ENCODE measurements around the gene OR4C12.
"Not testable (repeated sequence)": the region's sequence is repeated elsewhere in the genome, so short reads cannot be mapped to it uniquely, and the experiment has no call there.

The OR4C12 gene

DNA sequence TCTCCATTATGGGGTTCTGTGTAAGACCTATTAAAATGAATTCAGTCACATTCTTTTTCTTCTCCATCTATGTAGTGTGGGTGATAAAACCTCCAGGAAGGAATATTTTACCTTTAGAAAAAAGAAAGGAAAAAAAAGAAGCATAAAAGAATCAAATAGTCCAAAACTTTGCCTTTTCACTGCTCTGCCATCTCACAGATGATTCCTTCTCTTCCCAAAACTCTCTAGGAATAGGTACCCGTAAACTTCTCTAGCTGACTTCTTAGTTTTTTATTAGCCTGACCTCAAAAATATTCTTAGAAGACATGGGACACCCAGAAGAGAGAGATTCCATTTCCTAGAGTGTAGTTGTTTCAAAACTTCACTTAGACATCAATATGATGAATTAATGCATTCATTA is at the start of gene OR4C12:
TSS of gene OR4C12 (minus strand) at position 101 of the 400 bp plus-strand sequence. CDS start at position 67, 34 bp downstream.
- DNase-seq: not testable (repeated sequence)

DNA sequence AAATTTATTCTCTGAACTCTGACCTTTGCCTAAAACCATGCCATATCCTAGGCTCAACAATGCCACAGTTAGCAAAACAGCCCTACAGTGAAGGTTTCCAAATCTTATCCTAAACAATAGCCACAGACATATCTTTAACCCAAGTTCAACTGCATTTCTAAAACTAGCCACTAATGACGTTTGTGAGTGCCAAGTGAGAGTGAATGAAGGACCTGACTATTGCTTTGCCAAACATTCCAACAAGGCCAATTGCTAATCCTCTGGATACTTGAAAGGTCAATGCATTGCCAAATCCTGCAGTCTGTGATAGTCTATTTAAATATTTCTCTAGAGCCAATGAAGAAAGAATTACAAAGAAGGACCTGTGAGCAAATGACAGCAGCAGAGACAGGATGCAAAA is 47.9 kb upstream of the OR4C12 start:
- no peak for DNase-seq

DNA sequence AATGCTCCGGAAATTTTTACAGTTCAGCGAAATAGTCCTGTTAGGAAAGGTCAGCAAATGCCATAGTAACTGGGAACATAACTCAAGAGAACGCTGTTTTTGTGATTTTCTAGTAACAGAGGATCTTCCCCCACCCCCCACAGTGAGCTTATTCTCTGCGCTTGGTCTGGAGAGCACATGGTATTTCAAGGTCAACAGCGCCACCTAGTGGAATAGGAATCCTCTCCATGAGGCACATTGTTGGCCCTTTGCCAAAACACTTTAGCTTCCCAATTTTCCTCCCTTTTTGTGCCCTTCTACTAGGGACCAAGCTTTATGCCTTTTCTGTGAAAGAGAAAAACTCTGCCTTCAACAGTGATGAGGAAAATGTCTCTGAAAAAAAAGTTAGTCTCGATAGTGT is 13.2 kb upstream of the OR4C12 start:
- DNase-seq: no peak

DNA sequence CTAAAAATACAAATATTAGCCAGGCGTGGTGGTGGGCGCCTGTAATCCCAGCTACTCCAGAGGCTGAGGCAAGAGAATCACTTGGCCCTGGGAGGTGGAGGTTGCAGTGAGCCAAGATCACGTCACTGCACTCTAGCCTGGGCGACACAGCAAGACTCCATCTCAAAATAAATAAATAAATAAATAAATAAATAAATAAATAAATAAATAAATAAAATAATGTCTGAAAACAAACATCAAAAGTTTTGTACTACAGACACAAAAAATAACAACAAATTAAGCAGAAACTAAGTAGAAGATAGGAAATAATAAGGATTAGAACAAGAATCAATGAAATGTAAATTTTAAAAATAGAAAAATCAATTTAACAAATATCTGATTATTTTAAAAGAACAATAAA is 8.9 kb downstream of the OR4C12 start:
- DNase-seq: not testable (repeated sequence)

DNA sequence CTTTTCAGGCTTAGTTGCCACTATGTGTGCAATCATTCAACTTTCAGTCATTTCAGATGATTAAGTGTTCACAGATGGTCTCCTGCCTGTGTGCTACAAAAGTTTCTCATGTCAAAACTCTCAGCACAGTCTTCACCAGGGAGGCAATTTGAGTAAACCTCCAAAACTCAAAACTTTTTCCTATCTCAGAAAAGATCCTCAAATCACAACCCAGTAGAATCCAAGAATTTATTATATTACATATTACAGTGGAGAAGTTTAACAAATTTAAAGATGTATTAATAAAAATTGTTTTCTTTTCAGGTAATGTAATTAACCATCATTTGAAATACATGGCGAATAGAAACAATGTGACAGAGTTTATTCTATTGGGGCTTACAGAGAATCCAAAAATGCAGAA is 30.2 kb downstream of the OR4C12 start, which contains the start of gene OR4C13:
TSS of gene OR4C13 (plus strand) at position 301 of the 400 bp plus-strand sequence. CDS start at position 333, 32 bp downstream.
- DNase-seq: no peak

DNA sequence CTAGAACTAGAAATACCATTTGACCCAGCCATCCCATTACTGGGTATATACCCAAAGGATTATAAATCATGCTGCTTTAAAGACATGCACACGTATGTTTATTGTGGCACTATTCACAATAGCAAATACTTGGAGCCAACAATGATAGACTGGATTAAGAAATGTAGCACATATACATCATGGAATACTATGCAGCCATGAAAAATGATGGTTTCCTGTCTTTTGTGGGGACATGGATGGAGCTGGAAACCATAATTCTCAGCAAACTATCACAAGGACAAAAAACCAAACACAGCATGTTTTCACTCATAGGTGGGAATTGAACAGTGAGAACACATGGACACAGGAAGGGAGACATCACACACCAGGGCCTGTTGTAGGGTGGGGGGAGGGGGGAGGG is 33.6 kb downstream of the OR4C12 start:
- not testable (repeated sequence) for DNase-seq
